ENCODE results near the gene DECR2.

DNA sequence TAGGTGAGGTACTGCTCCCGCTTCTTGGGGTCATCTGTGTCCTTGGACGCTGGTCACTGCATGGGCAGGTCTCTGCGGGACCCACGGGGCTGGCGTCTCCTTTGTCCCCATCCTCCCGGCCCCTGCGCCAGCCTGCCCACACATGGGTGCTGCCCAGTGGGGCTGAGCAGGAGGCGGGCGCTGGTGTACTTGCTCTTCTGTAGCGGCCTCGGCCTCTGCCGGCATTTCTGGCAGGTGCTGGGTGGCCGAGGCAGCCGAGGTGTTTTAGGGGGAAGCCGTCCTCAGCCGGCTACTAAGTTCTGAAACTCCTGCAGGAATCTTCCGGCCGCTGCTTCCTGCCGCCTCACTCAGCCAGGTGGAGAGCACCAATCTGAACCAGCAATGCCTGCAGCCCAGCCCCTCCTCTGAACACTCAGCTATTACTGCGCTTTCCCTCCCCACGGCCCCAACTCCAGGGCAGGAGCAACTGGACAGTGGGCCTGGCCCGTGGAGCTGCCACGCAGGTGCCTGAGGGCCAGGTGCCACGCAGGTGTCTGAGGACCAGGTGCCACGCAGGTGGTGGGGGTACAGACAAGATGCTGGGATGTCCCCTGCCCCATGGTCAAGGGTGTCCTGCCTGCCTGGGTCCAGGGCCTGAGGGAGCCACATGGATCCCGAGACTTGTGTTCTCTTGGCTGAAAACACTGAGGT is 10.0 kb downstream of the DECR2 start:
- TF ChIP-seq, protein P1, sequence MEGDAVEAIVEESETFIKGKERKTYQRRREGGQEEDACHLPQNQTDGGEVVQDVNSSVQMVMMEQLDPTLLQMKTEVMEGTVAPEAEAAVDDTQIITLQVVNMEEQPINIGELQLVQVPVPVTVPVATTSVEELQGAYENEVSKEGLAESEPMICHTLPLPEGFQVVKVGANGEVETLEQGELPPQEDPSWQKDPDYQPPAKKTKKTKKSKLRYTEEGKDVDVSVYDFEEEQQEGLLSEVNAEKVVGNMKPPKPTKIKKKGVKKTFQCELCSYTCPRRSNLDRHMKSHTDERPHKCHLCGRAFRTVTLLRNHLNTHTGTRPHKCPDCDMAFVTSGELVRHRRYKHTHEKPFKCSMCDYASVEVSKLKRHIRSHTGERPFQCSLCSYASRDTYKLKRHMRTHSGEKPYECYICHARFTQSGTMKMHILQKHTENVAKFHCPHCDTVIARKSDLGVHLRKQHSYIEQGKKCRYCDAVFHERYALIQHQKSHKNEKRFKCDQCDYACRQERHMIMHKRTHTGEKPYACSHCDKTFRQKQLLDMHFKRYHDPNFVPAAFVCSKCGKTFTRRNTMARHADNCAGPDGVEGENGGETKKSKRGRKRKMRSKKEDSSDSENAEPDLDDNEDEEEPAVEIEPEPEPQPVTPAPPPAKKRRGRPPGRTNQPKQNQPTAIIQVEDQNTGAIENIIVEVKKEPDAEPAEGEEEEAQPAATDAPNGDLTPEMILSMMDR (conservative IDR thresholded peaks at IDR 0.05; ENCODE audit: low read depth, low read length), result no peak
- no peak for TF ChIP-seq EZH2 (IDR thresholded peaks at IDR 0.05; ENCODE audit: borderline replicate concordance, low read depth, low read length, poor library complexity, severe bottlenecking)
